Astrocyte of the cerebellum (primary cell): ENCODE measurements around the gene RBMS1.

Source experiments
- DNase-seq: peaks from one replicate; pipeline ENCODE4 v3.0.0-alpha.2; 2011; ENCODE audit warnings: low read depth
- H3K4me3 ChIP-seq: 2 replicates; pipeline ENCODE4 v1.5.1; 2011; ENCODE audit warnings: mild to moderate bottlenecking, low read depth, low read length, moderate library complexity
- in situ Hi-C: cut with HindIII; loops from 2 replicates; pipeline ENCODE4 v1.10.0; 2017; ENCODE audit warnings: low sequenced_read_pairs
- TF ChIP-seq, protein P1 (sequence below): IDR thresholded peaks from 2 replicates; pipeline ENCODE4 v1.5.1; 2012; ENCODE audit warnings: low read length, low read depth, moderate library complexity, mild to moderate bottlenecking; ENCODE audit errors: missing control alignments

The RBMS1 gene

DNA sequence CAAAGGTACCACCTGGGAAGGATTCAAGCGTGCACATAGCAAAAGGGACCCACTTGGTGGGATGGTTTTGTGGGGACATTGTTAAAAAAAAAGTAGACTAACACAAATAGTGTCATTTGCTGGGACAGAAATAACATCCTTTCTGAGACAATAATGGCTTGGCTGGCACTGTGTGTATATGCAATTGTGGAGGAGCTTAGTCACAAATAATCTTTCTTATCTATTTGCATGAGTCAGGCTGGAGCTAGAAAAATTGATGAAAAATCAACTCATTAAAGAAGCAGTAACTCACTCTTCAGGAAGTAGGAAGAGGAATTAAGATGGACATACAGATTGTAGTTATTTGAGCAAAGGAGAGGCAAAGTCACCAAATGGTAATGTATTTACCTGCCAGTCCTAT is 264.0 kb downstream of the RBMS1 start:
- TF ChIP-seq, protein P1, sequence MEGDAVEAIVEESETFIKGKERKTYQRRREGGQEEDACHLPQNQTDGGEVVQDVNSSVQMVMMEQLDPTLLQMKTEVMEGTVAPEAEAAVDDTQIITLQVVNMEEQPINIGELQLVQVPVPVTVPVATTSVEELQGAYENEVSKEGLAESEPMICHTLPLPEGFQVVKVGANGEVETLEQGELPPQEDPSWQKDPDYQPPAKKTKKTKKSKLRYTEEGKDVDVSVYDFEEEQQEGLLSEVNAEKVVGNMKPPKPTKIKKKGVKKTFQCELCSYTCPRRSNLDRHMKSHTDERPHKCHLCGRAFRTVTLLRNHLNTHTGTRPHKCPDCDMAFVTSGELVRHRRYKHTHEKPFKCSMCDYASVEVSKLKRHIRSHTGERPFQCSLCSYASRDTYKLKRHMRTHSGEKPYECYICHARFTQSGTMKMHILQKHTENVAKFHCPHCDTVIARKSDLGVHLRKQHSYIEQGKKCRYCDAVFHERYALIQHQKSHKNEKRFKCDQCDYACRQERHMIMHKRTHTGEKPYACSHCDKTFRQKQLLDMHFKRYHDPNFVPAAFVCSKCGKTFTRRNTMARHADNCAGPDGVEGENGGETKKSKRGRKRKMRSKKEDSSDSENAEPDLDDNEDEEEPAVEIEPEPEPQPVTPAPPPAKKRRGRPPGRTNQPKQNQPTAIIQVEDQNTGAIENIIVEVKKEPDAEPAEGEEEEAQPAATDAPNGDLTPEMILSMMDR = no peak
- H3K4me3 ChIP-seq = no peak overlapping the region
- in situ Hi-C loops = no loop called here
- DNase-seq = no peak

DNA sequence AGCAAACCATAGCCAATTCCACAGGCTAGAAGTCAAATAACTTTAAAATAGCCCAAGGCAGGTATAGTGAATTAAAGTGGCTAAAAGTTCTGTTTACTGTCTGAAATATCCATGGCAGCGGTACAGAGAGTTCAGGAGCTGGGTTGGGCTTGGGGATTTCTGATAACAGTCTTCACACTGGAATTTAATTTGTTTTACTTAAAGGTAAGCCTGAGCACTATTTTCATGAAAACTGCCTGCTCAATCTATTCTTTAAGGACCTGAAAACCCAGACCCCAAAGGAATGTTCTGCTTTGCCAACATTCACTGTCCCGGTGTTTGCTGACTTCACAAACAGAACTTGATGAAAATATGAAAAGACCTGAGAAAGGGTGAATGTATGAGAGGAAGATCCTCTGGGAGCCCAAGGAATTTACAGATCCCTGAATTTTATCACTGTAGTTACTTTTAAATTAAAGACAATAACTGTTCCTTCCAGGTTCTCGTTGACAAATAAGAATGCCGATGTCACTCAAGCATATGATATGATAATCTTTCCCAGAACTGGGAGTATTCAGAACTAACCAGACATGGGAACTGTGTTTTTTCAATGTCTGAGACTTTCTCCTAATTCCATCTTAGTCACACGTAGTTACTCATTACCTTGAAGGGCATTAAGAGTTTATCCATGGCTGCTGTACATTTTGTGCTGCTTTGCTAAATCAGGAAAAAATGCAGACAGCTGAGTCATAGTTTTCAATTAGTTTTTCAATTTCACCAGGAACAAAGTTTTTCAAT is 265.3 kb downstream of the RBMS1 start:
- DNase-seq = peak; percentile 71
- TF ChIP-seq, protein P1 = no peak
- H3K4me3 ChIP-seq = no peak overlapping the region
- in situ Hi-C loops = no loop called here

DNA sequence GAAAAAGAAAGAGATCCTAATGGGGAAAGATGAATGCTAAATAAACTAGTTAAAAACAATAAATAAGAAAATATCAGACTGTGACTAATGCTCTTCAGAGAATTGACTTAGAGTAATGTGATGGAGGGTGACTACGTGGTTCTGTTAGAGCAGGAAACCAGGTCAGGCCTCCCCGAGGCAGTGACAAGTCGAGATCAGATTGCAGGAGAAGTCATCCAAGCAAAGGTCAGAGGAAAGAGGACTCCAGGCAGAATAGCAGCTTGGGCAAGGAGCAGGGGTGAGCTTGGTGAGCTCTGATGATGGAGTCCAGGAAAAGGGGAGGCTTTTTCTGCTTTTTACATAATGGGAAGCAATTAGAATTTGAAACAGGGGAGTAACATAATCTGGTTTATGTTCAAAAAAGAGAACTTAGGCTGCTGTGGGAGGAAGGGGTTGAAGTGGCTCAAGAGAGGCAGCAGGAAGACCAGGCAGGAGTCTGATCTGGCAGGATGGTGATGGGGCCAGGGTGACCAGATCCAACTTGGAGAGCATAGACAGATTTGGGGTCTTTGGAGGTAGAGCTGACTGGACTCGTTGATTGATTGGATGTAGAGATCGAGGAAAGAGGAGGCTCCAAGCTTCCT is 266.2 kb downstream of the RBMS1 start:
- in situ Hi-C loops = no loop called here
- no peak for DNase-seq
- TF ChIP-seq, protein P1 = no peak
- no peak overlapping the region for H3K4me3 ChIP-seq

DNA sequence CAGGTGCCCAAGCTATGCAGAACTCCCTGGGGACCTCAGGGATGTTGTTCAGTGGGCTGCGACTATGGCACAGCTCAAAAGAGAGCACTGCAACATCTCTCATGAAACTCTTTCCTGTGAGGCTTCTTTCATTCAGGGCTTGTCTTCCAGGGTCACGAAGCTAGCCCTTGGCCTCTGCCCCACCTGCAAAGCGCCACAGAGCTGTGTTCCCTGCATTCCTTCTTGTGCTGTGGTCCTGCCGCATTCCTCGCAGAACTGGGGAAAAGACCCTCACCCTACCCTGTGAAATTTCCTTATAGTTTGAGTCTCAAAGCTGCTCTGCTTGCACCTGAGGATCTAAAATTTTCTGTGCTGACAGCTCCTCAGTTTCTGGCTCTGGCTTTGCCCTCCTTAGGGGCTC is 267.2 kb downstream of the RBMS1 start:
- in situ Hi-C loops = no loop called here
- DNase-seq = no peak
- TF ChIP-seq, protein P1 = no peak
- H3K4me3 ChIP-seq = no peak overlapping the region

DNA sequence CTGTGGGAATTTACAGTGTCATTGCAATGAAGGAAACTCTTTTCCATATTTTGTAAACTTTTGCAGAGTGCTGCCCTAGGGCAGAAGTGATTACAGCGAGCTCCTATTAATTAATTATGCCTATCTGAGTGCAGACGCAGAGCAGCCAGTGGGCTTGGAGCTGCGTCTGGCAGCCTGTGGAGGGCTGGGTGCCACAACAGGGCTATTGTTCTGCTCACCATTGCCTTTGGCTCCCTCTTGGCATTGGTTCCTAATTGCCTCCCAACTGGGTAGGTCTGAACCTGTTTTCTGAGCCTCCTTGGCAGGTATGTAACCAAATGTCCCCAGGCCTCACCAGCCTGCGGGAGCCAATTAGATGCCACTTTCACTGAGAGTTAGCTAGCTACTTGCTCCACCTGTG is 267.9 kb downstream of the RBMS1 start:
- in situ Hi-C loops = no loop called here
- no peak overlapping the region for H3K4me3 ChIP-seq
- DNase-seq = no peak
- TF ChIP-seq, protein P1 = no peak

DNA sequence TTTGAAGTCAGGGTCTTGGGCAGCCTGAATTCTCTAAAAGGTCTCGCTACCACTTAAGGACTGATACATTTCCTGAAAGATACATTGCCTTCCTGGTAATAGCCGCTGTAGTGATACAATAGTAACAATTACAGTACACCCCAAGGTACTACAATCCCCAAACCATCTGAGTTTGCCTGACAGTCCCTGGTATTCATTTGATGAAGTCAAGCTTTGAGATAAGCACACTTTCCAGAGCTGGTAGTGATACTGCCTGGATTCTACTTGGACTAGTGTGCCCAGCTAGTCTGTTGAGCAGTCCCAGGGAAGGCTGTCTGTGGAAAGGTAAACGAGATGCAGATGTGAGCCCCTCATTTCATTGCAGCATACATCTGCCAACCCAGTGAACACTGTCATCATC is 269.1 kb downstream of the RBMS1 start:
- in situ Hi-C loops = no loop called here
- TF ChIP-seq, protein P1 = no peak
- H3K4me3 ChIP-seq = no peak overlapping the region
- no peak for DNase-seq
